Psoas muscle (tissue), 8 donors: Measurements from ENCODE around the gene C19orf47. TPM values are rescaled to one million over a fixed set of nuclear protein-coding genes. Genes with fewer than 3 reads are reported as not detected.

Source experiments
- ATAC-seq, 4 donors: fragments of 200-7000 bp; cut with Tn5 transposase; one replicate each; pipeline ENCODE4 v1.9.1; 2020; ENCODE audit warnings: moderate library complexity in 3 of 4, mild to moderate bottlenecking in 2 of 4
- DNase-seq, 2 donors: peaks; one replicate each; pipeline ENCODE4 v3.0.0-alpha.2; 2020
- H3K27ac ChIP-seq: fragments of 200-600 bp; one replicate; pipeline ENCODE4 v1.8.0; 2022
- H3K27me3 ChIP-seq, 3 donors: fragments of 200-600 bp in 1 of 3; one replicate each; pipeline versions ENCODE4 v1.6.1 to v1.8.0; 2013 to 2022; ENCODE audit warnings: low read length in 2 of 3, mild to moderate bottlenecking in 2 of 3, moderate library complexity in 1 of 3; ENCODE audit not compliant: insufficient read depth in 3 of 3
- H3K36me3 ChIP-seq, 2 donors: fragments of 200-600 bp in 1 of 2; one replicate each; pipeline versions ENCODE4 v1.6.1 to v1.8.0; 2013 to 2022; ENCODE audit warnings: low read depth in 1 of 2, mild to moderate bottlenecking in 1 of 2, moderate library complexity in 1 of 2; ENCODE audit not compliant: insufficient read depth in 1 of 2
- H3K4me1 ChIP-seq: fragments of 200-600 bp; one replicate; pipeline ENCODE4 v1.8.0; 2022
- H3K4me3 ChIP-seq: fragments of 200-600 bp; one replicate; pipeline ENCODE4 v1.8.0; 2022; ENCODE audit warnings: mild to moderate bottlenecking
- H3K9me3 ChIP-seq: fragments of 200-600 bp; one replicate; pipeline ENCODE4 v1.8.0; 2022
- CTCF ChIP-seq: fragments of 200-600 bp; IDR thresholded peaks from one replicate; pipeline ENCODE4 v1.8.0; 2022; ENCODE audit warnings: antibody characterized with exemption
- WGBS, 3 donors: extraction: QIAGEN DNeasy Blood & Tissue Kit; methylation state at CpG; one replicate each; pipeline versions ENCODE4 v1.1.6 to v1.1.7; 2013; 5-methylcytosine and 5-hydroxymethylcytosine counted together
- intact Hi-C, 2 donors: fragments of 100-400 bp; cut with DNase I; formaldehyde crosslinking; loops; one replicate each; pipeline versions ENCODE4 v1.11.0 to v1.14.2; 2022
- polyA plus RNA-seq, 3 donors: library from polyadenylated mRNA; stranded (reverse); fragments of 200-250 nt; gene quantifications; one replicate each; pipeline ENCODE4 v1.2.3, GENCODE V29; 2013
- total RNA-seq, 4 donors: library from RNA; stranded (reverse); fragmentation: NEBNext Ultra II Directional in 2 of 4; extraction: Animal tissue kit (Norgen Biotek cat#: 25700) in 2 of 4; gene quantifications; one replicate each; pipeline versions ENCODE4 v1.2.1 to v1.2.4, GENCODE V29; 2021 to 2023
- donor health status: healthy with polysubstance abuse.
- donor health status: DM: no; HTN: no; CAD: no; lungs with moderate emphysema.
- donor health status: Bipolar disorder and iron deficiency.
- donor health status: healthy.
- donor health status: DM: yes; HTN: yes; CAD: no.
- donor health status: DM: no; HTN: no; CAD: no.
- donor health status: DM: no; HTN: no; CAD: no.
- donor health status: DM: yes; HTN: yes; CAD: no.

Gene C19orf47
- total and polyA plus RNA-seq, 7 donors, result 220 to 436 (median 299) TPM

GRCh38 chr19:40284251-40284500 lies 64.0 kb downstream of the C19orf47 start:
- Histone ChIP-seq H3K27me3 (no peaks in the 10 kb centered on the region), H3K4me1 (peaks cover 50% of the 10 kb centered on the region), H3K4me3 (peak overlapping the region; percentile 87), H3K9me3 (no peaks in the 10 kb centered on the region), H3K27ac (peak overlapping the region; percentile 87), H3K36me3 (peaks cover 0 to 8% of the 10 kb centered on the region in 2 donors)
- DNase-seq, result no peak
- no peak for ATAC-seq
- intact Hi-C loops, result loop anchor here in 1 of 2 donors (5.0 kb wide), 1 partner anchor 52 kb away; no protein-coding TSS in a partner anchor
- WGBS, 3 donors, result 3 to 6% (median 4%) methylated on average over 4 of the region's 4 CpGs
- TF ChIP-seq CTCF, result no peak

- no peak for TF ChIP-seq CTCF
- Histone ChIP-seq H3K4me3 (peak overlapping the region; percentile 87), H3K36me3 (peaks cover 0 to 8% of the 10 kb centered on the region in 2 donors), H3K27me3 (no peaks in the 10 kb centered on the region), H3K27ac (peak overlapping the region; percentile 87), H3K4me1 (peaks cover 56% of the 10 kb centered on the region), H3K9me3 (no peaks in the 10 kb centered on the region)
- intact Hi-C loops, result loop anchor here in 1 of 2 donors (5.0 kb wide), 1 partner anchor 51 kb away; no protein-coding TSS in a partner anchor
- 19 to 26% (median 20%) methylated on average over 12 of the region's 12 CpGs for WGBS, 3 donors
- ATAC-seq, result no peak
- no peak for DNase-seq
Observed at GRCh38 chr19:40283414-40284250, 64.6 kb downstream of the C19orf47 start.

GRCh38 chr19:40282920-40283319 lies 65.3 kb downstream of the C19orf47 start:
- Histone ChIP-seq H3K9me3 (no peaks in the 10 kb centered on the region), H3K36me3 (peaks cover 0 to 8% of the 10 kb centered on the region in 2 donors), H3K27ac (peak overlapping the region; percentile 87), H3K4me3 (peak overlapping the region; percentile 15), H3K27me3 (no peaks in the 10 kb centered on the region), H3K4me1 (peaks cover 63% of the 10 kb centered on the region)
- DNase-seq (no peak), ATAC-seq (no peak)
- TF ChIP-seq CTCF, result no peak
- intact Hi-C loops, result loop anchor here in 1 of 2 donors (5.0 kb wide), 1 partner anchor 51 kb away; no protein-coding TSS in a partner anchor
- 61 to 67% (median 62%) methylated on average over 4 of the region's 4 CpGs for WGBS, 3 donors

- Histone ChIP-seq H3K4me1 (peaks cover 70% of the 10 kb centered on the region), H3K9me3 (no peaks in the 10 kb centered on the region), H3K36me3 (peaks cover 0 to 8% of the 10 kb centered on the region in 2 donors), H3K27me3 (no peaks in the 10 kb centered on the region), H3K4me3 (peak overlapping the region; percentile 15), H3K27ac (peak overlapping the region; percentile 87)
- DNase-seq (no peak), ATAC-seq (no peak)
- TF ChIP-seq CTCF, result no peak
- 73 to 81% (median 81%) methylated on average over 6 of the region's 6 CpGs for WGBS, 3 donors
- intact Hi-C loops, result loop anchor here in 1 of 2 donors (5.0 kb wide), 1 partner anchor 50 kb away; no protein-coding TSS in a partner anchor
Observed at GRCh38 chr19:40282209-40282580, 66.0 kb downstream of the C19orf47 start.
